HG02938 (cell line): ENCODE measurements around the gene ACBD4.

ENCODE experiments used
- ATAC-seq: cut with Tn5 transposase; IDR thresholded peaks from one replicate; pipeline ENCODE4 v1.9.1; 2021; ENCODE audit warnings: mild to moderate bottlenecking, moderate library complexity; ENCODE audit not compliant: unreplicated experiment

ACBD4 gene

DNA sequence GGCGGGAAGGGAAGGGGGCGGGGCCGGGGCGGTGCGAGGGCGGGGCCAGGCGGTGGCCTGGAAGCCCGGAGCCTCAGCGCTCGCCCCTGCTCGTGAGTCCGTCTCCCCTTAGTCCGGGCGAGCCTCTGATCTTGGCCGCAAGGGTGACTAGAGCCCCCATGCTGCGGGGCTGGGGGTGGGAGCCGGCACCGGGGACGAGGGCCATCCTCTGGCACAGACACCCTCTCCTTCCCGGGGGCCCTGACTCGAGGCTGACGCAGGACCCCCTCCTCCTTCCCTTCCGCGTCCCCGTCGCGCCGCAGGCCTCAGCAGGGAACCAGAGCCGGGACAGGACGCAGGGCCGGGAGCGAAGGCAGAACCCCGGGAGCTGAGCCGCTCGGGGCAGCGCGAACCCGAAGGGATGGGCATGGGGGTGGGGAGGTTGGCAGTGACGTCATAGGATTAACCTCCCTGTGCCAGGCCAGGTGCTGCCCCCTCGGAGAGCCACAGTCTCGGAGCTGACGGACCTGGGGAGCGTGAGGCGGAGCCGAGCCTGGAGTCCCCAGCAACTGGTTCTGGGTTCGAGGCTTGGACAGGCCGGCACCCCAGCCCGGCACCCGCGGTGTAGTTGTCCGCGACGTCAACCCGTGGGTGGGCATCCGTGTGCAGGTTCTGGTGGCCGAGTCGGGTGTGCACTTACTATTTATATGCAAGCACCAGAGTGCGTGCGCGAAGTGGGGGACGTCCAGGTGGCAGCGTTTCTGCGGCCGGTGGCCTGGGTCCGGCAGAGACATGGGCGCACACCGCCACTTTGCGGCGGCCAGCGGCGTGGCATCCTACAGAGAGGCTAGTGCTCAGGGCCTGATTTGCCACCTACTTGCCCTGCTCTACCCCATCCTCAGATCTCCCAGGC is 2.7 kb upstream of the ACBD4 start:
- no peak for ATAC-seq

DNA sequence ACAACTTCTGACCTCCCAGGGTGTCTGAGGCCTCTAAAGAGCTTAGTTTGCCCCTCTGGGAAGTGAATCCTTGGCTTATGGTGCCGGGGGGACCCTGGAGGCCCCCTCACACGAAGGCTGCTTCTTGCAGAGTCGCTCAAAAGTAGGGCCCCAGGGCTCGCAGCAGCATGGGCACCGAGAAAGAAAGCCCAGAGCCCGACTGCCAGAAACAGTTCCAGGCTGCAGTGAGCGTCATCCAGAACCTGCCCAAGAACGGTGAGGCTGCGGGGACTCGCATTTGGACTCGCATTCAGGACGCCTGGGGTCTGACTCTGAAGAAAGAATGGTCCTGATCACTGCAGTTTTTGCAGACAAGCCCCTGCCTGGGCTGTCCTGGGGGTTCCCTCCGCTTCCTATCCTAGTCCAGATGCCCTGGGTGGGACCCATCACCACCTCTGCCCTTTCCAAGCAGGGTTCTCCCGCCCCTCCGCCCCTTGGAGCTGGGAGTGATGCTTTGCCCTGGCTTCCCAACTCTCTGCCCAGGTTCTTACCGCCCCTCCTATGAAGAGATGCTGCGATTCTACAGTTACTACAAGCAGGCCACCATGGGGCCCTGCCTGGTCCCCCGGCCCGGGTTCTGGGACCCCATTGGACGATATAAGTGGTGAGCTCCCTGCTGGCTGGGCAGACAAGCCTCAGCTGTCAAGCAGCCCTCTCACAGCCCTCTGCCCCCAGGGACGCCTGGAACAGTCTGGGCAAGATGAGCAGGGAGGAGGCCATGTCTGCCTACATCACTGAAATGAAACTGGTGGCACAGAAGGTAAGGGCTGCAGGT is 698 bp downstream of the ACBD4 start:
- no peak for ATAC-seq

DNA sequence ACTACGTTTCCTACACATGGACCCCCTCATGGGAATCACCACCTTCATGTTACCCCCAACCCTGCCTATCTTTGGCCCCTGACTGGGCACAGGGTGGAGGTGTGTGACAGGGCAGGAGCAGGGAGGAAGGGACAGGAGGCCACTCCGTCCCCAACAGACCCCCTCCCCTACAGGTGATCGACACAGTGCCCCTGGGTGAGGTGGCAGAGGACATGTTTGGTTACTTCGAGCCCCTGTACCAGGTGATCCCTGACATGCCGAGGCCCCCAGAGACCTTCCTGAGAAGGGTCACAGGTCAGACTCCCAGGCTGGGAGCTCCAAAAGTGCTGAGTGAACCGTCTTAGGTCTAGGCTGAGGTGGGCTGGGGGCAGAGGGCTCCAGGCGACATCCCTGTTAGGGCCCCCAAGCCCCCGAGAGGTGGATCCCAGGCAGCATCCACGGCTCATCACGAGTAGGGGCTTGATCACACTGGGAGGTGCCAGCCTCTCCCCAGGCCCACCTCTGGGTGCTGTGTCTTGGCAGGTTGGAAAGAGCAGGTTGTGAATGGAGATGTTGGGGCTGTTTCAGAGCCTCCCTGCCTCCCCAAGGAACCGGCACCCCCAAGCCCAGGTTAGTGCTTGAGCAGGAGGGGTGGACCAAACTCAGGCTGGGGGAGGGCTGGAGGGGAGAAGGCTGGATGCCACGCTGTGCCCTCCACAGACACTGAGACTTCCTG is 1.5 kb downstream of the ACBD4 start:
- ATAC-seq = no peak

- ATAC-seq = no peak
These were observed 2.2 kb downstream of the ACBD4 start for GRCh38 chr17:45137561-45138305.

GRCh38 chr17:45138911-45139532 is 3.5 kb downstream of the ACBD4 start:
- no peak for ATAC-seq

GRCh38 chr17:45139533-45139920 is 4.0 kb downstream of the ACBD4 start:
- no peak for ATAC-seq

GRCh38 chr17:45143094-45143670 is 7.7 kb downstream of the ACBD4 start:
- ATAC-seq = no peak

GRCh38 chr17:45143767-45144198 is 8.3 kb downstream of the ACBD4 start:
- ATAC-seq = no peak

DNA sequence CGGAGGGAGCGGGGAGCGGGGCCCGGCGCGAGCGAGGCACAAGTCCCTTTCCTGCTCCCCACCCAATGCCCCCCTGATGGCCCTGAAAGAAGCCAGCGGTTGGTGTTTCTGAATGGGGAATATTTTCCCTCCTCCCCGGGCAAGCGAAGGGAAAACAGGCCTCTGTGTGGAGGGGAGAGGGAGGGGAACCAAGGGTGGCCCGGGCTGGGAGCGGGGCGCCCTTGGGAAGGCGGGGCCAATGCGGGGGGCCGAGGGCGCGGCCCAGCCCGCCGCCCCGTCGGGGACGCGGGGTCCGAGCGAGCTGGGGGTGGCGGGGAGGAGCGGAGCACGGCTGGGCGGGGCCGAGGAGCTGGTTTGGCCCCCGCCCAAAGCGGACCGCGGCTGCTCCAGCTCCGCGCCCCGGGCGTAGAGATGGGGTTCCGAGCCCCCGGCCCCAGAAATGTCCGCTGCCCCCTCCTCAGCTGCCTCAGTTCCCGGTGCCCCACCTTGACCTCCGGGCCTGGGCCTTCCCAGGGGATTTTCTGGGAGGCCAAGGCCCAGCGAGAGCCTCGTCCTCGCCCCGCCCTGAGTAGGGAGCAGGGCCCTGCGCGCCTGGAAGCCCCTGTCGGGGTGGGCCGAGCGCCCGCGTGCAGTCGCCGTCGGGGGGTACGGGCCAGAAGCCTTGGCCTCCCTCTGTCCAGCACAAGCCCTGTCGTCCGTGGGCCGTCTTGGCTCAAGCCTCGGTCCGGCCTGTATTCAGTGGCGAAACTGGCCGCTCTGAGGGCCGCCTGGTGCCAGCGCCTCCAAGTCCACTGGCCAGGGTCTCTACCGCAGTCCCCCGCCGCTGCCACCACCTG is 8.9 kb downstream of the ACBD4 start:
- no peak for ATAC-seq

DNA sequence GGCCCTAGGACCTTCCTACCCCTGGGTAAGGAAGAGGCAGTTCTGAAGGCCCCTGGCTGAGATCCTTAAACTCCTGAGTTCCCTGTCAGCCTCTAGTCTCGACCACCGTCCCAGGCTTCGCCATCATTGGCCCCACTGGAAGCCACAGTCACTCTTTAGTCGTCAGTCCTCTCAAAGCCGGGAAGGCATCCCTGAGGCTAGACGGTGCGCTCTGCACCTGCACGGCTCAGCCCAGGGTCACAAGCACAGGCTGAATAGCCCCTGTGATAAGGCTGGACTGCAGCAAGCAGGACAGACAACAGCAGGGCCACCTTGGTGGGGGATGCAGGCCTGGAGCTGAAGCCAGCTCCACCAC is 9.5 kb downstream of the ACBD4 start:
- no peak for ATAC-seq

DNA sequence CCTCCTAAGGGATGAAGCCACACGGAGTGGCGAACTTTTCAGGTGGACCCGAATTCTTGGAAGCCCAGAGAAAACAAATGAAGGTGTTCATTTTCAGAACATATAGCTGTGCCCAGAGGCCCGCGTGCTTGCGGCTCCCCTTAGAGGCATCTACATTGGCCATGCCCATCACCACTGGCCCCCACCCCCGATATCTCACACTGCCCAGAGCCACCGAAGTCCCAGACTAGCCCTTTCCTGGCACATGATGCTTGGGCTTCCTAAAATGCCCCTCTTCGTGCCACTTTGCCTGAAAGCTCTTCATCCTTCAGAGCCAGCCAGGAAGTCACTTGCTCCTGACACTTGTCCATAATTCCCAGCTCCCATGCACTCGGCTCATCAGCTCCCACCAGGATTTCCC is 10.7 kb downstream of the ACBD4 start:
- ATAC-seq = no peak

- ATAC-seq = no peak
These were observed 11.1 kb downstream of the ACBD4 start for GRCh38 chr17:45146592-45146889.

GRCh38 chr17:45146890-45147580 is 11.5 kb downstream of the ACBD4 start:
- no peak for ATAC-seq

GRCh38 chr17:45147581-45148182 is 12.2 kb downstream of the ACBD4 start:
- no peak for ATAC-seq

- ATAC-seq = peak; percentile 59
These were observed 12.9 kb downstream of the ACBD4 start, which contains the start of gene HEXIM1 for GRCh38 chr17:45148183-45149036. TSS of gene HEXIM1 (plus strand) at chr17:45148475. CDS start at chr17:45149191, 716 bp downstream.

- ATAC-seq = no peak
These were observed 13.7 kb downstream of the ACBD4 start for GRCh38 chr17:45149037-45149668.
